SIG-M5 treated with dmso at 0.1 percent for 504 hours (cell line): ENCODE results near the gene TTF1.

ENCODE experiments used
- DNase-seq: peaks from one replicate; lab custom pipeline; 2025; ENCODE audit not compliant: unreplicated experiment; lab: John Stamatoyannopoulos, UW

The TTF1 gene

GRCh38 chr9:132406554-132407122 lies at the start of gene TTF1:
TTF1 (minus strand) TSS chr9:132406840; CDS start chr9:132402821, 4,019 bp downstream.
- DNase-seq: peak; percentile 91

GRCh38 chr9:132456241-132456640 lies 49.6 kb upstream of the TTF1 start:
- DNase-seq: no peak

- DNase-seq: no peak
Measured at GRCh38 chr9:132451276-132451675, 44.6 kb upstream of the TTF1 start.

- no peak for DNase-seq
Measured at GRCh38 chr9:132447902-132448301, 41.3 kb upstream of the TTF1 start.

- DNase-seq: no peak
Measured at GRCh38 chr9:132447346-132447745, 40.7 kb upstream of the TTF1 start.

GRCh38 chr9:132446887-132447286 lies 40.2 kb upstream of the TTF1 start:
- DNase-seq: no peak

- DNase-seq: no peak
Measured at GRCh38 chr9:132443951-132444607, 37.4 kb upstream of the TTF1 start.

- DNase-seq: no peak
Measured at GRCh38 chr9:132441404-132441803, 34.8 kb upstream of the TTF1 start.

- no peak for DNase-seq
Measured at GRCh38 chr9:132440735-132441134, 34.1 kb upstream of the TTF1 start.

GRCh38 chr9:132439153-132439552 lies 32.5 kb upstream of the TTF1 start:
- no peak for DNase-seq

GRCh38 chr9:132434881-132435280 lies 28.2 kb upstream of the TTF1 start:
- no peak for DNase-seq

GRCh38 chr9:132430998-132431397 lies 24.4 kb upstream of the TTF1 start:
- no peak for DNase-seq

GRCh38 chr9:132426639-132427414 lies 20.2 kb upstream of the TTF1 start:
- no peak for DNase-seq

- no peak for DNase-seq
Measured at GRCh38 chr9:132425675-132426062, 19.0 kb upstream of the TTF1 start.

- DNase-seq: no peak
Measured at GRCh38 chr9:132424857-132425674, 18.4 kb upstream of the TTF1 start.

GRCh38 chr9:132423503-132423902 lies 16.9 kb upstream of the TTF1 start:
- DNase-seq: no peak

- no peak for DNase-seq
Measured at GRCh38 chr9:132422574-132422973, 15.9 kb upstream of the TTF1 start.

GRCh38 chr9:132418726-132419363 lies 12.2 kb upstream of the TTF1 start:
- no peak for DNase-seq

GRCh38 chr9:132415181-132415580 lies 8.5 kb upstream of the TTF1 start:
- no peak for DNase-seq

GRCh38 chr9:132414731-132415130 lies 8.1 kb upstream of the TTF1 start:
- DNase-seq: no peak

GRCh38 chr9:132413926-132414325 lies 7.3 kb upstream of the TTF1 start:
- DNase-seq: no peak
